Esophagus muscularis mucosa (tissue), 3 donors: Measurements from ENCODE around the gene NUP188.

Experiments used
- POLR2A ChIP-seq: fragments of 450-650 bp; IDR thresholded peaks from one replicate; pipeline ENCODE4 v1.6.1; 2017; ENCODE audit warnings: antibody characterized with exemption, moderate library complexity, mild to moderate bottlenecking, low read depth
- TF ChIP-seq, protein P1 (sequence below), 3 experiments: fragments of 200-600 bp in 2 of 3; fragments of 450-650 bp in 1 of 3; sonication (generic) in 2 of 3; IDR thresholded peaks; one replicate each; pipeline ENCODE4 v1.5.1; 2017 to 2019; ENCODE audit warnings: antibody characterized with exemption in 3 of 3, mild to moderate bottlenecking in 2 of 3, moderate library complexity in 1 of 3

DNA sequence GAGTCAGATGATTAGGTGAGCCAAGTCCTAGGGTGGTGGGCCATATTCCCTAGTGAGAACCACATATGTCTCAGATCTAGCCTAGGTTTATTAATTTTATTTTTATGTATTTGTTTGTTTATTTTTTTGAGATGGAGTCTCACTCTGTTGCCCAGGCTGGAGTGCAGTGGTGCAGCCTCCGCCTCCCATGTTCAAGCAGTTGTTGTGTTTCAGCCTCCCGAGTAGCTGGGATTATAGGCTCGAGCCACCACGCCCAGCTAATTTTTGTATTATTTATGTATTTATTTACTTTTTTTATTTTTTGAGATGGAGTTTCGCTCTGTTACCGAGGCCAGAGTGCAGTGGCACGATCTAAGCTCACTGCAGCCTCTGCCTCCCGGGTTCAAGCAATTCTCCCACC lies 36.0 kb downstream of the NUP188 start:
- TF ChIP-seq, protein P1, sequence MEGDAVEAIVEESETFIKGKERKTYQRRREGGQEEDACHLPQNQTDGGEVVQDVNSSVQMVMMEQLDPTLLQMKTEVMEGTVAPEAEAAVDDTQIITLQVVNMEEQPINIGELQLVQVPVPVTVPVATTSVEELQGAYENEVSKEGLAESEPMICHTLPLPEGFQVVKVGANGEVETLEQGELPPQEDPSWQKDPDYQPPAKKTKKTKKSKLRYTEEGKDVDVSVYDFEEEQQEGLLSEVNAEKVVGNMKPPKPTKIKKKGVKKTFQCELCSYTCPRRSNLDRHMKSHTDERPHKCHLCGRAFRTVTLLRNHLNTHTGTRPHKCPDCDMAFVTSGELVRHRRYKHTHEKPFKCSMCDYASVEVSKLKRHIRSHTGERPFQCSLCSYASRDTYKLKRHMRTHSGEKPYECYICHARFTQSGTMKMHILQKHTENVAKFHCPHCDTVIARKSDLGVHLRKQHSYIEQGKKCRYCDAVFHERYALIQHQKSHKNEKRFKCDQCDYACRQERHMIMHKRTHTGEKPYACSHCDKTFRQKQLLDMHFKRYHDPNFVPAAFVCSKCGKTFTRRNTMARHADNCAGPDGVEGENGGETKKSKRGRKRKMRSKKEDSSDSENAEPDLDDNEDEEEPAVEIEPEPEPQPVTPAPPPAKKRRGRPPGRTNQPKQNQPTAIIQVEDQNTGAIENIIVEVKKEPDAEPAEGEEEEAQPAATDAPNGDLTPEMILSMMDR (IDR thresholded peaks at IDR 0.05): no peak
- no peak for TF ChIP-seq POLR2A
